Bronchial epithelial cell (primary cell): ENCODE results near the gene RGS3. TPM values are rescaled to one million over a fixed set of nuclear protein-coding genes. Genes with fewer than 3 reads are reported as not detected.
A peak's percentile ranks its signal among the peaks of the same experiment; 100 is the strongest.

Experiments
- DNase-seq: peaks from one replicate; pipeline ENCODE4 v3.0.0-alpha.2; 2010; ENCODE audit warnings: low read depth
- FAIRE-seq: peaks from 2 replicates; lab custom pipeline; 2011; peaks lifted over from hg19 to GRCh38; lab: Jason Lieb, UNC
- H3K27me3 ChIP-seq: 2 replicates; pipeline ENCODE4 v1.5.1; 2011; ENCODE audit warnings: low read length; ENCODE audit not compliant: control insufficient read depth, insufficient read depth
- H3K36me3 ChIP-seq: 2 replicates; pipeline ENCODE4 v1.5.1; 2011; ENCODE audit warnings: low read length; ENCODE audit not compliant: control insufficient read depth, insufficient read depth
- H3K4me3 ChIP-seq: 2 replicates; pipeline ENCODE4 v1.5.1; 2011; ENCODE audit warnings: mild to moderate bottlenecking, low read depth, low read length, control low read depth
- total RNA-seq: library from RNA; depleted of rRNA; stranded (reverse); fragments of >200 nt; gene quantifications from 2 replicates; pipeline ENCODE4 v1.2.1, GENCODE V29; 2014
- TF ChIP-seq, protein P1 (sequence below): IDR thresholded peaks from 2 replicates; pipeline ENCODE4 v1.5.1; 2011; ENCODE audit warnings: mild to moderate bottlenecking, moderate library complexity, low read length, control low read depth, inconsistent platforms; ENCODE audit not compliant: insufficient read depth, severe bottlenecking

Gene RGS3
- total RNA-seq, 1 donor from 2014 or later: 22.1 TPM

DNA sequence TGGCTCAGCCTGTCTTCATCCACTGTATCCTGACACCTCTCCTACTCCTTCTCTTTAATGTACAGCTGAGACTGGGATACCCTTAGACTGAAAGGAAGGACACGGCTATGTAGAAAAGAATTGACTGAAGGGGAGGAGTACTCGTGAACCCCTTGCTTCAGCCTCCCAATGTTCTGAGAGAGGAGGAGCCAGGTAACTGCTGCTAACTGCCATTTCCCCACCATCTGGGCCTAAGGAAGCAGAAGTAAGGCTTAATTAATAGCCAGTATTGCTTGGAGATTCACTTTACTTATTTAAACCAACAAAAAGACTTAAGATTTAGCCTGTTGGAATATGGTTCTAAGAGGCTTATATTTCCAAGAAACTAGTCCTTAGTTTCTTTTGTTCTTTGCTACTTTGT, 18.8 kb upstream of the RGS3 start:
- no peak overlapping the region for H3K4me3 ChIP-seq
- no peaks in the 10 kb centered on the region for H3K27me3 ChIP-seq
- FAIRE-seq (no peak), DNase-seq (no peak)
- TF ChIP-seq, protein P1, sequence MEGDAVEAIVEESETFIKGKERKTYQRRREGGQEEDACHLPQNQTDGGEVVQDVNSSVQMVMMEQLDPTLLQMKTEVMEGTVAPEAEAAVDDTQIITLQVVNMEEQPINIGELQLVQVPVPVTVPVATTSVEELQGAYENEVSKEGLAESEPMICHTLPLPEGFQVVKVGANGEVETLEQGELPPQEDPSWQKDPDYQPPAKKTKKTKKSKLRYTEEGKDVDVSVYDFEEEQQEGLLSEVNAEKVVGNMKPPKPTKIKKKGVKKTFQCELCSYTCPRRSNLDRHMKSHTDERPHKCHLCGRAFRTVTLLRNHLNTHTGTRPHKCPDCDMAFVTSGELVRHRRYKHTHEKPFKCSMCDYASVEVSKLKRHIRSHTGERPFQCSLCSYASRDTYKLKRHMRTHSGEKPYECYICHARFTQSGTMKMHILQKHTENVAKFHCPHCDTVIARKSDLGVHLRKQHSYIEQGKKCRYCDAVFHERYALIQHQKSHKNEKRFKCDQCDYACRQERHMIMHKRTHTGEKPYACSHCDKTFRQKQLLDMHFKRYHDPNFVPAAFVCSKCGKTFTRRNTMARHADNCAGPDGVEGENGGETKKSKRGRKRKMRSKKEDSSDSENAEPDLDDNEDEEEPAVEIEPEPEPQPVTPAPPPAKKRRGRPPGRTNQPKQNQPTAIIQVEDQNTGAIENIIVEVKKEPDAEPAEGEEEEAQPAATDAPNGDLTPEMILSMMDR: no peak
- H3K36me3 ChIP-seq: no peaks in the 10 kb centered on the region

DNA sequence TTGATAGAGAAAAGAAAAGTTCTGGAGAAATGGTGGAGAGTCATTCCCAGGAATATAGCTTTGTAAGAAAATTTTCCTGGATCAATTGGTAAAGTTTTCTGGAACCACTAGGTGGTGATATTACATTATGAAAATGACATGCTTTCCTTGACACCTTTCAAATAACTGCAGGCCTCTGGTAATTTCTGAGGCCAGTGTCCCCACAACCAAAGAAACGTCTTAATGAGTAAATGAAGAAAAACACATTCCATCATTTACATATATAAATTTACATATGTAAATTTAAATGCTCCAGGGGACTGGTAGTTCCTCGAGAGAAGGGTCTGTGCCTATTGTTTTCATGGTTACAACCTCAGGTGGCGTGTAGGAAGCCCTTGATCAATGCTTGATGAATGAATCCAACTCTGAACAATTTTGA, 17.2 kb upstream of the RGS3 start:
- no peak overlapping the region for H3K4me3 ChIP-seq
- no peaks in the 10 kb centered on the region for H3K27me3 ChIP-seq
- DNase-seq: peak; percentile 60
- no peak for FAIRE-seq
- TF ChIP-seq, protein P1: peak; percentile 41
- no peaks in the 10 kb centered on the region for H3K36me3 ChIP-seq

DNA sequence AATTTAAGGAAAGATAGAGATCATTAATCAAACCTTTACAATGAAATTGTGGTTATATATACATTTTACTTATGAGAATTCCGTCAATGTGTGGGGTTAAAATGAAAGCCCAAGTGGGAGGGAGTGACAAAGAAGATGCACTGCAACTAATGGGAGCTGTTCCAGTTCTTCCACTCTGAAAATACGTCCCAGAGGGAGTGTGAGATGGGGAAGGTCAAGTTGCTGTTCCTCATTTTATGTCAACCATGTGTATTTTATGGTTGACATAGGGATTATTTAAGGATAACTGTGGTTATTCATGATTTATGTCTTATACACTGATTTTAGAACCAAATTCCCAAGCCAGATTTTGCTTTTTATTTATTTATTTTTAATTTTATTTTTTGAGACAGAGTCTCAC, 14.2 kb upstream of the RGS3 start:
- no peaks in the 10 kb centered on the region for H3K27me3 ChIP-seq
- TF ChIP-seq, protein P1: no peak
- no peaks in the 10 kb centered on the region for H3K36me3 ChIP-seq
- no peak for FAIRE-seq
- DNase-seq: no peak
- H3K4me3 ChIP-seq: no peak overlapping the region

DNA sequence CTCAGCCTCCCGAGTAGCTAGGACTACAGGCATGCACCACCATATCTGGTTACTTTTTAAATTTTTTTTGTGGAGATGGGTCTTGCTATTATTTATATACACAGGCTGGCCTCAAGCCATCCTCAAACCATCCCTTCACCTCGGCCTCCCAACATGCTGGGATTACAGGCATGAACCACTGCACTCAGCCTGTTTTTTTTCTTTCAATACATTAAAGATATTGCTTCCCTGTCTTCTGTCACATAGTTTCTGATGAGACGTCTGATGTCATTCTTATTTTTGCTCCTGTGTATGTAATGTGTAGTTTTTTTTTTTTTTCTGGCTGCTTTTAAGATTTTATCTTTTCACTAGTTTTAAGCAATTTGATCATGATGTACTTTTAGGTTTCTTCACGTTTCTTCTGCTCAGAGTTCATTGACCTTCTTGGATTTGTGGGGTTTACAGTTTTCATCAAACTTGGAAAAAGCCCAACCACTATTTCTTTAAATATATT, 11.4 kb upstream of the RGS3 start:
- no peak overlapping the region for H3K4me3 ChIP-seq
- TF ChIP-seq, protein P1: no peak
- DNase-seq: no peak
- H3K36me3 ChIP-seq: no peaks in the 10 kb centered on the region
- FAIRE-seq: no peak
- no peaks in the 10 kb centered on the region for H3K27me3 ChIP-seq

DNA sequence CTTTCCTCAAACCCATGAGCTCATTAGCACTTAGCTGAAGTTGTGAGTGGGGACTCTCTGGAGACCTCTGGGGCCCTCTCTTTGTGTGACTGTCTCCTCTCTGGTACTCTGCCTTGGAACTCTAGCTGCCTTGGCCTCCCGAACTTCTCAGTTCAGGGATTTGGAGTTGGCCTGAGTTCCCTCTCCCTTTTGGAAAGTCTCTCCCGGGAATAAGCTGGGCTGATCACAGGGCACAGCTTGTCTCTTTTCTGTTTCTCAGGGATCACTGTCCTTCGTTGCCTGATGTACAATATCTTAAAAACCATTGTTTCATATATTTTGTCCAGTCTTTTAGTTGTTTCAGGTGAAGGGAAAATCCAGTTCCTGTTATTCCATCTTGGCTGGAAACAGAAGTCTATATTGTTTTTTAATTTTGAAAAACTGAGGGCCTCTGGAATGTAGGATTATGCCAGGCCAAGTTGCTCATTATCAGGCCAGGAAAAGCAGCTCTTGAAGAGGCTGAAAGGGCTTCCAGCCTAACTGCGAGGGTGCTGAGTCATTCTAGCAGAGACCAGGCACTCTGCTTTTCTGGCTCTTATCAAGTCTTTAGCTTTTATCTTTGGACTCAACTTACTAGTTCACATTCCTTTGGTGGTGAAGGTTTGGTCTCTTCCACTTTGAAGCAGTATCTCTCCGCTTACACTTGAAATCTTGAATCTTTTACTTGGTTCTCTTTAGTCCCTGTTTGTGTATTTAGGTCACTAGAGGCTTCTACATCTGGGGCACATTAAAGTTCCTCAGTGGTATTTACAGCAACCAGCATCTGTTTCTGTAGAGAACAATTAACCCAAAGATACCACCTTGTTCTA, 8.4 kb upstream of the RGS3 start:
- Histone ChIP-seq H3K36me3 (no peaks in the 10 kb centered on the region), H3K27me3 (no peaks in the 10 kb centered on the region), H3K4me3 (no peak overlapping the region)
- no peak for FAIRE-seq
- peak; percentile 77 for DNase-seq
- TF ChIP-seq, protein P1: no peak

DNA sequence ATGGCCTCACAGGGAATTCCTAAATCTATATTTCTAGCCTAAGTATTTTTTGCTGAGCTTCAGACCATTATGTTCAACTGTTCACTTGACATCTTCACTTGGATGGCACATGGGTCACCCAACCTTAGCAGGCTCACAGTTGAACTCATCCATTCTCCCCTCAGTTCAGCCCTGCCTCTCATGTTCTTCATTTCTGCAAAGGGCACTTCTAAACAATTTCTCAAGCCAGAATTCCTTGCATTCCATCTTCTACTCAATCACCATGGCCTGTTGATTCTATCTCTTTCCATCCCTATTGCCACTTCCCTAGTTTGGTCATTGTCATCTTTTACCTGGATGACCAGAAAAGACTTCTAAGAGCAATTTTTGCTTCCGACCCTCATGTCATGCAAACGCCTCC, 7.3 kb upstream of the RGS3 start:
- Histone ChIP-seq H3K4me3 (no peak overlapping the region), H3K27me3 (no peaks in the 10 kb centered on the region), H3K36me3 (no peaks in the 10 kb centered on the region)
- no peak for FAIRE-seq
- TF ChIP-seq, protein P1: no peak
- no peak for DNase-seq
